Nephron (organoid): ENCODE results near the gene FIGN.
A peak's percentile ranks its signal among the peaks of the same experiment; 100 is the strongest.

Experiments used
- H3K27ac Mint-ChIP-seq, 3 experiments: 2 replicates each; pipeline ENCODE4 v1.8.0; 2020; ENCODE audit warnings: mixed read lengths in 3 of 3, mild to moderate bottlenecking in 2 of 3, moderate library complexity in 1 of 3
- H3K27me3 Mint-ChIP-seq: 2 replicates; pipeline ENCODE4 v1.8.0; 2021; ENCODE audit warnings: low read depth, mild to moderate bottlenecking, moderate library complexity, mixed read lengths
- H3K36me3 Mint-ChIP-seq: 2 replicates; pipeline ENCODE4 v1.8.0; 2020; ENCODE audit warnings: low read depth, mixed read lengths
- H3K4me1 Mint-ChIP-seq: 2 replicates; pipeline ENCODE4 v1.8.0; 2020; ENCODE audit warnings: mixed read lengths
- H3K4me3 Mint-ChIP-seq, 3 experiments: 2 replicates each; pipeline ENCODE4 v1.8.0; 2020; ENCODE audit warnings: mild to moderate bottlenecking in 3 of 3, mixed read lengths in 3 of 3, moderate library complexity in 2 of 3
- H3K9me3 Mint-ChIP-seq: 2 replicates; pipeline ENCODE4 v1.8.0; 2020; ENCODE audit warnings: mixed read lengths
- CTCF ChIP-seq, 3 experiments: fragments of 200-600 bp; sonication (generic); IDR thresholded peaks; one replicate each; pipeline ENCODE4 v1.5.0; 2021; ENCODE audit warnings: antibody characterized with exemption in 3 of 3; ENCODE audit not compliant: unreplicated experiment in 3 of 3

Gene FIGN

GRCh38 chr2:163751696-163752095 is 15.9 kb upstream of the FIGN start:
- no peaks in the 10 kb centered on the region for H3K27me3 Mint-ChIP-seq
- H3K4me1 Mint-ChIP-seq, result no peaks in the 10 kb centered on the region
- no peaks in the 10 kb centered on the region for H3K9me3 Mint-ChIP-seq
- no peak overlapping the region for H3K4me3 Mint-ChIP-seq
- H3K27ac Mint-ChIP-seq, result no peak overlapping the region
- TF ChIP-seq CTCF (IDR thresholded peaks at IDR 0.05; ENCODE audit: unreplicated experiment in 3 of 3), result no peak
- no peaks in the 10 kb centered on the region for H3K36me3 Mint-ChIP-seq

GRCh38 chr2:163748420-163748819 is 12.6 kb upstream of the FIGN start:
- H3K36me3 Mint-ChIP-seq, result no peaks in the 10 kb centered on the region
- no peaks in the 10 kb centered on the region for H3K9me3 Mint-ChIP-seq

DNA sequence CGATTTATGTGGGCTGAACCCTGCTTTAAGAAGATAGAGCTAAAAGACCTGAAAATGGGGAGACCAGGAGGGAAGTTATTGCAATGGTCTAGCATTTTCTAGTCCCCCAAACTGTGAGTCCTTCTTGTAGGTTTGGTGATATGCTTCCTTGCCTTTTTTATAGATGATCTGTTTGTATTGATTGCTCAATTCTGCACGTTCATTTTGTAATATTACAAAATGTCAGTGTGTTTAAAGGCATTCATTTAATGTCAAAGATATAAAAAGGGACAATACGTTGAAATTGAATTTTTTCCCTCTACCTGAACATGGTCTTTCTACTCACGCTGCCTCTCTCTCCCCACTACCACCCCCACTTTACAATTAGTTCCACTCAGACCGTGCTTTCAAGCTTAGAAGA is 5.6 kb upstream of the FIGN start:
- peaks cover 5% of the 10 kb centered on the region for H3K4me1 Mint-ChIP-seq
- H3K27ac Mint-ChIP-seq, result no peak overlapping the region
- peaks cover 28% of the 10 kb centered on the region for H3K27me3 Mint-ChIP-seq
- no peak for TF ChIP-seq CTCF (IDR thresholded peaks at IDR 0.05; ENCODE audit: unreplicated experiment in 3 of 3)
- H3K36me3 Mint-ChIP-seq, result no peaks in the 10 kb centered on the region
- H3K9me3 Mint-ChIP-seq, result no peaks in the 10 kb centered on the region
- no peak overlapping the region for H3K4me3 Mint-ChIP-seq

More at GRCh38 chr2:163748420-163748819, 12.6 kb upstream of the FIGN start:
- Mint-ChIP-seq H3K27ac (no peak overlapping the region), H3K27me3 (no peaks in the 10 kb centered on the region), H3K4me1 (no peaks in the 10 kb centered on the region), H3K4me3 (no peak overlapping the region)
- no peak for TF ChIP-seq CTCF (IDR thresholded peaks at IDR 0.05; ENCODE audit: unreplicated experiment in 3 of 3)

- H3K27ac Mint-ChIP-seq, result peak overlapping the region; percentile 86 to 92 (median 88)
- TF ChIP-seq CTCF (IDR thresholded peaks at IDR 0.05; ENCODE audit: unreplicated experiment in 3 of 3), result no peak
- peak overlapping the region; percentile 84 to 86 (median 86) for H3K4me3 Mint-ChIP-seq
- H3K36me3 Mint-ChIP-seq, result no peaks in the 10 kb centered on the region
- peaks cover 28% of the 10 kb centered on the region for H3K27me3 Mint-ChIP-seq
- no peaks in the 10 kb centered on the region for H3K9me3 Mint-ChIP-seq
- H3K4me1 Mint-ChIP-seq, result peaks cover 13% of the 10 kb centered on the region
Measured at GRCh38 chr2:163737563-163737962, 1.8 kb upstream of the FIGN start.

DNA sequence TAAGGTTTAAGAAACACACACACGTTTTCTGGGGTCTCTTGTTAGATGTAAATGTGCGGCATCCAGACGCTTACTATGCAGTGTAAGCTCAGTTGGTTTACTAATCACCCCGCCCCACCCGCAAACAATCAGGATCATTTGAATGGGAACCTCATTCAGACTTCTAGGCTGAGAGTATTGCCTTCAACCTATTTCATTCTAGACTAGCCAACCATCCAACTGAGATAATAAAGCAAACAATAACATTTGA is 1.3 kb upstream of the FIGN start:
- peak overlapping the region; percentile 86 to 92 (median 88) for H3K27ac Mint-ChIP-seq
- no peak for TF ChIP-seq CTCF (IDR thresholded peaks at IDR 0.05; ENCODE audit: unreplicated experiment in 3 of 3)
- no peaks in the 10 kb centered on the region for H3K9me3 Mint-ChIP-seq
- no peaks in the 10 kb centered on the region for H3K36me3 Mint-ChIP-seq
- H3K4me1 Mint-ChIP-seq, result peaks cover 15% of the 10 kb centered on the region
- H3K27me3 Mint-ChIP-seq, result peaks cover 28% of the 10 kb centered on the region
- peak overlapping the region; percentile 84 to 86 (median 86) for H3K4me3 Mint-ChIP-seq

GRCh38 chr2:163736433-163737189 is 803 bp upstream of the FIGN start:
- H3K27me3 Mint-ChIP-seq, result peaks cover 31% of the 10 kb centered on the region
- peak in 2 of 3 experiments; percentile 16 to 17 for TF ChIP-seq CTCF (IDR thresholded peaks at IDR 0.05; ENCODE audit: unreplicated experiment in 3 of 3)
- peak overlapping the region; percentile 86 to 92 (median 88) for H3K27ac Mint-ChIP-seq
- H3K36me3 Mint-ChIP-seq, result no peaks in the 10 kb centered on the region
- peaks cover 20% of the 10 kb centered on the region for H3K4me1 Mint-ChIP-seq
- H3K4me3 Mint-ChIP-seq, result peak overlapping the region; percentile 84 to 86 (median 86)
- no peaks in the 10 kb centered on the region for H3K9me3 Mint-ChIP-seq
